Lower lobe of right lung (tissue), 2 donors: ENCODE measurements around the gene KIF16B. TPM values are rescaled to one million over a fixed set of nuclear protein-coding genes. Genes with fewer than 3 reads are reported as not detected.
A peak's percentile ranks its signal among the peaks of the same experiment; 100 is the strongest.

Source experiments
- ATAC-seq, 2 donors: fragments of 200-7000 bp; cut with Tn5 transposase; one replicate each; pipeline ENCODE4 v1.9.1; 2020 to 2022; ENCODE audit warnings: mild to moderate bottlenecking in 2 of 2, moderate library complexity in 2 of 2
- DNase-seq: peaks from one replicate; pipeline ENCODE4 v3.0.0-alpha.2; 2020
- H3K27ac ChIP-seq: fragments of 200-600 bp; one replicate; pipeline ENCODE4 v1.8.0; 2022
- H3K27me3 ChIP-seq: fragments of 200-600 bp; one replicate; pipeline ENCODE4 v1.8.0; 2022; ENCODE audit warnings: low read depth
- H3K36me3 ChIP-seq: fragments of 200-600 bp; one replicate; pipeline ENCODE4 v1.8.0; 2022; ENCODE audit warnings: mild to moderate bottlenecking
- H3K4me1 ChIP-seq: fragments of 200-600 bp; one replicate; pipeline ENCODE4 v1.8.0; 2022
- H3K4me3 ChIP-seq: fragments of 200-600 bp; one replicate; pipeline ENCODE4 v1.8.0; 2022; ENCODE audit warnings: mild to moderate bottlenecking
- H3K9me3 ChIP-seq: fragments of 200-600 bp; one replicate; pipeline ENCODE4 v1.8.0; 2022
- CTCF ChIP-seq: fragments of 200-600 bp; IDR thresholded peaks from one replicate; pipeline ENCODE4 v1.8.0; 2022; ENCODE audit warnings: antibody characterized with exemption, mild to moderate bottlenecking
- intact Hi-C: fragments of 100-400 bp; cut with DNase I; formaldehyde crosslinking; loops from one replicate; pipeline ENCODE4 v1.11.0; 2022
- total RNA-seq: library from RNA; stranded (reverse); fragmentation: NEBNext Ultra II Directional; extraction: Animal tissue kit (Norgen Biotek cat#: 25700); gene quantifications from one replicate; pipeline ENCODE4 v1.2.1, GENCODE V29; 2021
- donor health status: DM: no; HTN: yes; CAD: no; lungs with severe emphysema.

KIF16B gene
- total RNA-seq, 1 donor from 2014 or later, result 25.1 TPM

GRCh38 chr20:16479666-16480065 lies 93.6 kb downstream of the KIF16B start:
- intact Hi-C loops, result no loop called here
- no peak for TF ChIP-seq CTCF
- peak in 1 of 2 donors; percentile 11 for ATAC-seq

GRCh38 chr20:16477632-16478031 lies 95.6 kb downstream of the KIF16B start:
- no peaks in the 10 kb centered on the region for H3K9me3 ChIP-seq
- TF ChIP-seq CTCF, result no peak
- ATAC-seq, result no peak

More at GRCh38 chr20:16479666-16480065, 93.6 kb downstream of the KIF16B start:
- Histone ChIP-seq H3K27me3 (no peaks in the 10 kb centered on the region), H3K36me3 (no peaks in the 10 kb centered on the region), H3K9me3 (no peaks in the 10 kb centered on the region), H3K4me1 (no peaks in the 10 kb centered on the region), H3K27ac (no peak overlapping the region), H3K4me3 (no peak overlapping the region)
- DNase-seq, result no peak

GRCh38 chr20:16476032-16476431 lies 97.2 kb downstream of the KIF16B start:
- H3K36me3 ChIP-seq, result no peaks in the 10 kb centered on the region
- H3K27ac ChIP-seq, result no peak overlapping the region
- no peaks in the 10 kb centered on the region for H3K27me3 ChIP-seq
- H3K4me3 ChIP-seq, result no peak overlapping the region
- DNase-seq, result no peak
- ATAC-seq, result peak; percentile 67 to 78
- H3K4me1 ChIP-seq, result no peaks in the 10 kb centered on the region
- TF ChIP-seq CTCF, result peak; percentile 65
- intact Hi-C loops, result no loop called here
- H3K9me3 ChIP-seq, result no peaks in the 10 kb centered on the region

More at GRCh38 chr20:16477632-16478031, 95.6 kb downstream of the KIF16B start:
- Histone ChIP-seq H3K4me3 (no peak overlapping the region), H3K27me3 (no peaks in the 10 kb centered on the region), H3K36me3 (no peaks in the 10 kb centered on the region), H3K27ac (no peak overlapping the region), H3K4me1 (no peaks in the 10 kb centered on the region)
- intact Hi-C loops, result no loop called here
- no peak for DNase-seq

- TF ChIP-seq CTCF, result no peak
- intact Hi-C loops, result no loop called here
- H3K27me3 ChIP-seq, result no peaks in the 10 kb centered on the region
- DNase-seq (no peak), ATAC-seq (no peak)
- no peaks in the 10 kb centered on the region for H3K4me1 ChIP-seq
- no peaks in the 10 kb centered on the region for H3K36me3 ChIP-seq
- no peak overlapping the region for H3K4me3 ChIP-seq
- no peak overlapping the region for H3K27ac ChIP-seq
- no peaks in the 10 kb centered on the region for H3K9me3 ChIP-seq
Observed at GRCh38 chr20:16475225-16475624, 98.0 kb downstream of the KIF16B start.

GRCh38 chr20:16474363-16474762 lies 98.9 kb downstream of the KIF16B start:
- Histone ChIP-seq H3K27me3 (no peaks in the 10 kb centered on the region), H3K4me3 (no peak overlapping the region), H3K36me3 (no peaks in the 10 kb centered on the region), H3K27ac (no peak overlapping the region), H3K4me1 (no peaks in the 10 kb centered on the region), H3K9me3 (no peaks in the 10 kb centered on the region)
- DNase-seq (no peak), ATAC-seq (no peak)
- intact Hi-C loops, result no loop called here
- no peak for TF ChIP-seq CTCF
